DMS153 treated with DMSO at 0.1 percent for 48 hours (cell line): ENCODE results near the gene NINJ2.
A peak's percentile ranks its signal among the peaks of the same experiment; 100 is the strongest.

ENCODE experiments used
- DNase-seq: peaks from one replicate; lab custom pipeline; 2025; ENCODE audit not compliant: unreplicated experiment; lab: John Stamatoyannopoulos, UW

The NINJ2 gene

DNA sequence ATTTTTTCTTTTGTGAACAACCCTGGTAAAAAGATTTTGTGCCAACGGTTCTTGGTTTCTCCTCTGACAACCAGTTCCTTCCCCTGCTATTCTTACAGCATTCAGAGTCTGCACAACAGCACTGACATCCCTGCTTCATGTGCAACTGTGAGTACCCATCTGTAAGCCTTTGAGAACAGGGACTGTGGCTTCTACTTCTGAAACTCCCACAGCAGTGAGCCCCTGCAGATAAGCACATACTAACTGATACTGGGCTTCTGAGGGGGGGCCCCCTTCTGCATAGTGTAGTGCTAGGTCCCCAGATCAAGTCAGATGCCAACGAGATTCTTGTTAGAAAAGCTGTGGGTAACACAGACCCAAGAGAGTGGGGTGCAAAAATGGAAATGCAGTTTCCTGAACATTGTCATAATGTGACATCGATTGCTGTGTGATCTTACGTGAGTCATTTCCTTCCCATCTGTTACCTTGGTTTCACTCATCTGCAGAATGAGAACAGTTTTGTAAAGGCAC is 11.1 kb upstream of the NINJ2 start:
- no peak for DNase-seq

DNA sequence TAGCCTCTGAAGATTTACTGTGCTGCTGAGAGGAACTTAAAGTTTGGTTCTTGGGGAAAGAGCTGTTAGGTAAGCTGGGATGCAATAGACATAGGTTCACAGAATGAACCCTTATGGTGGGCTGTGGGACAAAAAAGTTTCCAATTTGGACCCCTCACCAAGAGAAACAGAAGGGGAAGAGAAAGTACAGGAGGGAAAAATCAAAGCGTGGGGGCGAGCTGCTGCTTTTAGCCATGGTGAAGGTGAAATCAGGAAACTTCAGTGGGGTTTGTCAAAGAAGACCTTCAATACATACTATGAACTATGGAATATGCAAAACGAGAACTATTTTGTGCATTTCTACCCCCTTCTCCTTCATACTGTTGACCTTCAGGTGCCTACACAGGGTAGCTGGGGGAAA is 10.6 kb upstream of the NINJ2 start:
- no peak for DNase-seq

DNA sequence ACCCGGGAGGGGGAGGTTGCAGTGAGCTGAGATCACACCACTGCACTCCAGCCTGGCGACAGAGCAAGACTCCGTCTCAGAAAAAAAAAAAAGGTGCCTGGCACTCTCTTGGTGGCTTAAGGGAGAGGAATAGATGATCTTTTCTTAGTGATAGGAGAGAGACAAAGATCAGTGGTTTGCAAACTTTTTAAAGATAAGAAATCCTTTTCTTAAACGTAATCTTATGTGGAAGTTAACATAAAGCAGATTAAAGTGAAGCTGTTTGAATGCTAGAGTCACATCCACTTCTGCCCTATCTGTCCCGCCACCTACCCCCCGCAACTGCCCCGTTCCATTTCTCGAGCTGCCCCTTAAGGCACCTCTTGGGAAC is 6.3 kb upstream of the NINJ2 start:
- DNase-seq: no peak

DNA sequence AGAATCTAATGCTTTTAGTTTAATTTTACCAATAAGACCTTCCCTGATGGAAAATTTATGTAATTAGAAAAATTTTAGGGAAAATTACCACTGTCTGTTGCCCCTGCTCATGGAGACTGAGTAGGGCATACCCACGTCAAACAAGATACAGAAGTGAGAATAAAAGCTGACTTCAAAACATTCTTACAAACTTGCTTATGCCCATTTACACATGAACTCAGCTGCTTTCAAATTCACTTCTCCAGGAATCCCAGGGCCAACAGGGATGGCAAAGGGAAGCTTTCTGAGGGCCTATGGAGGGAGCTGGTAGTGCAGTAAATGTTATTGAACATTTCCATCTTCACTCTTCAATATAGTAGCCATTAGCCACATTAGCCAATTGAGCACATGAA is 4.8 kb upstream of the NINJ2 start:
- no peak for DNase-seq

DNA sequence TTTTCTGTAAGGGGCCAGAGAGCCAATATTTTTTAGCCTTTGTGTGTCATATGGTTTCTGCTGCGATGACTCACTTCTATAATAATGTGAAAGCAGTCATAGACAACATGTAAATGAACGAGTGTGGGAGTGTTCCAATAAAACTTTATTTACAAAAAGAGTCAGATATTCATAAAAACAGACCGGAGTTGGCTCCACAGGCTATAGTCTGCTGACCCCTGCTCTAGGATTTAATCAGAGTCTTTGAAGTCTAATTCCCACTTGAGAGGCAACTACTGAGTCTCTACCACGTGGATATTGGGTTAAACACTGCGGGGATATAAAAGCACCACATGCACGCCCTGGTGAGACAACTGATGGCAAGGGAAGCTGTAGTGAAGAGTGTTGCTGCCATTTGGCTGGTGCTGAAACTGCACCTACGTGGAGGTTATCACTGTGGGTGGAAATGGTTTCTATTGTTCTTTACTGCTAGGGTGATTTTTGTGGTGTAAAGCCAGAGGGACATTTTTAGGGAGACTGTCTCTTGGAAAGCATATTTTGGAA is 3.6 kb upstream of the NINJ2 start:
- no peak for DNase-seq

DNA sequence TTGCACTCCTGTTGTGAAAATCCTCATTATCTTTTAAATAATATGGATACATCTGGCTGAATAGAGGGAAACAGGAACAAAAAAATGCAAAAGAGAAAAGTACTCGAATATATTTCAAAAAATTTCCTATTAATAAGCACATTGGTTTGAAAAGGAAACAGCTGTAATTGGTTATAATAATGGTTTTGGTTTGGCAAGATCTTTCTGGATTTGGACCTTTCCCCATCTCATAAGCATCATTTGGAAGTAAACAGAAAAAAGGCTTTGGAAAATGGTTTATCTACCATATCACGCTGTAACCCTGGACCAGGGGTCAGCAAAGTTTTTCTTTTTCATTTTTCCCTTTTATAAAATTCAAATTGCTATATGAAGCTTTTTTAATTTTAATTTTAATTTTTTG is 2.8 kb upstream of the NINJ2 start:
- DNase-seq: no peak

DNA sequence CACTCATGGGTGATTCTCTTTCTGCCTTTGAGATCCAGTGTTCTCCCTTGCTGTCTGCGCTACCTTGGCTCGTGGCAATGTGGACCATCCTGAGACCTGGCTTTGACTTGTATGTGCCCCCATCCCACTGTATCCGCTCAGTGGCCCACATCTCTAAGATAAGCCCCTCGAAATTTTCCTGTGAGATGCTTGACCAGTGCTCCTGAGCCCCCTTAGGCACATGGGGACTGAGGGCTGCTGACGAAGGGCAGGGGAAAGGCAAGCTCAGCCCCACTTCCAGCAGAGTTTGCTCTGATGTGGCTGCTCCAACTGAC is 1.5 kb upstream of the NINJ2 start:
- no peak for DNase-seq

DNA sequence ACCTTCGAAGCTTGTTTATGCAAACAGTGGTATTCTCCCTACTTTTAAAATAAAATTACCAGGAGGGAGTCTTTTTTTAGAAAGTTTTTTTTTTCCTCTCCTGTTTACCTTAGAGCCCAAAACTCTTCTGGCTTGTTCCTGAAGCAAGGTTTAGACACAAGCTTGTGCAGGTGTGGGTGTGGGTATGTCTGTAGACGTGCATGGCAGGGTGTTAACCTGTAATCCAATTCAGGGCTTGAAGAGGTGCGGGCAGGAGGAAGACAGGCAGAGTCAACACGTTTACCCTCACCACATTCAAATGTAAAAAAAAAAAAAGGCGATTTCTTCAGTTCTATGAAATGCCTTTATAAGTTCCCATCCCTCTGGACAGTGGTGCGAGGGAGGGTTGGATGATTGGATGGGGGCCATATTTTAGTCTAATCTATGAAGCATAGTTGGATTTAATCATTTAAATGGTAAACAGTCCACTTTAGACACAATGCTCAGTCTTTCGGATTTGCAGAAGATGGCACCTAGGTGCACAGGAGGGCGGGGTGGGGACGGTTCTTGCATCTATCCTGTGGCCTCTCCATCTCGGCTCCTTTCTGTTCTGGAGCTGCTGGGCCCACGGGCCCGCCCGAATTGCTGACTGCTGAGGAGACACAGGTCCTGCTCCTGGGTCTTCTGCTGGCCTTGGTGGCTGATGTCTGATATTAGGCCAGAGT is 982 bp upstream of the NINJ2 start:
- no peak for DNase-seq

DNA sequence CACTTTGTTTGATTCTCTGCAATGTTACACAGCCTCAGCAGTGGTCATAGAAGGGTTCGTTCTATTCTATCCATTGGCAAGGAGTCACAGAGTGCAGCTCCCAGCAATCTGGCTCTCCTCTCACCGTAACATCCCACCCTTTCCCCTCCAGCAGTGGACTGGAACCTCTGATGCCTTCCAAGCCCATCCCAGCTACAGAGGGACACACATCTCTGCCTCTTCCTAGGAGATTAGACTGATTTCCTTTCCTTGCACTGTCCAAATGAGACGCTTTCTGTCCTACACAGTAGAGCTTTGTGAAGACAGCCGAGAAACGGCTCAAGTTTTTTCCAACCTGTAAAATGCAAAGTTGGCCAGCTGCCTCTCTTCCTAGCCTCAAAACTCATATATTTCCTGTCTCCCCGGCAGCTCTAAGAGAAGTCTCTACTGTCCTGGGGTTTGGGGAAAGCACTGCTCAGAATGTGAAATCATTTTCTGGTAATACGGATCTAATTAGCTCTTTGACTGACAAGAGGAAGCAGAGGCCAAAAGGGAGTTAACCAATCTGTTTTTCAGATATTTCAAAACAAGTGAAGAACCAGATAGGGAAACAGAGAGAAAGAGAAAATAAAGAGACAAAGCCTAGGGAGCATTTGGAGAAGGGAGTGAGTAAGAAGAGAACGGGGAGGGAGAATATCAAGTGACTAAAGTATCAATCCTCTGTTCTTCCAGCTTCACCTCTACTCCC is 516 bp downstream of the NINJ2 start:
- DNase-seq: no peak

DNA sequence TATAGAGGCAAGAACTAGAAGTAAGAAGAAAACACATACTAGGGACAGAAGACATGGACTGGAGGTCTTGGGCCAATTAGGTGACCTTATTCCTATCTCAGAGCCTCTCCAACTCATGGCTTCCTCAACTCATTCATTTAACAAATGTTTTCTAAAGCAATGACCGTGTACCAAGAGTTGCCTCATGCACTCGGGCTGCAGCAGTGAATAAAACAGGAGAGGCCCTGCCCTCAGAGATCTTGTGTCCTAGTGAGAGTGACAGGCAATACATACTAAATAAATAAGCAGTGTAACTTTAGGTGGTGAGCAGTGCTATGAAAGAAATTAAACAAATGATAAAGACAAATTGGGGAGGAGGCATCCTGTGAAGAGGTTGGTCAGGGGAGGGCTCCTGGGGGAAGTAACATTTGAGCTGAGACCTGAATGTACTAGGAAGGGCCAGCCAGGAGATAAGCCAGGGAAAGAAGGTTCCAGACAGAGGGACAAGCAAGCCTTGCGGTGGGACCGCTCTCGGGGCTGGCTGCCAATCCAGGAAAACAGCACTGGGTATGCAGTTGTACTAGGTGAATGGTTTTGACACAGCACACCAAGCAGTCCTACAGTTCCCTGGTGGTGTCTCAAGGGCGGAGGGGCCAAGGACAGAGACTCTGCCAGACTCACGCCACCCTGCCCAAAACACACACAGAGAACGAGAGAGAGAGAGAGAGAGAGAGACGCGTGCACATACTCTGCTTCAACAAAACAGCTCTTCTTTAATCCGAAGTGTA is 1.3 kb downstream of the NINJ2 start:
- no peak for DNase-seq

DNA sequence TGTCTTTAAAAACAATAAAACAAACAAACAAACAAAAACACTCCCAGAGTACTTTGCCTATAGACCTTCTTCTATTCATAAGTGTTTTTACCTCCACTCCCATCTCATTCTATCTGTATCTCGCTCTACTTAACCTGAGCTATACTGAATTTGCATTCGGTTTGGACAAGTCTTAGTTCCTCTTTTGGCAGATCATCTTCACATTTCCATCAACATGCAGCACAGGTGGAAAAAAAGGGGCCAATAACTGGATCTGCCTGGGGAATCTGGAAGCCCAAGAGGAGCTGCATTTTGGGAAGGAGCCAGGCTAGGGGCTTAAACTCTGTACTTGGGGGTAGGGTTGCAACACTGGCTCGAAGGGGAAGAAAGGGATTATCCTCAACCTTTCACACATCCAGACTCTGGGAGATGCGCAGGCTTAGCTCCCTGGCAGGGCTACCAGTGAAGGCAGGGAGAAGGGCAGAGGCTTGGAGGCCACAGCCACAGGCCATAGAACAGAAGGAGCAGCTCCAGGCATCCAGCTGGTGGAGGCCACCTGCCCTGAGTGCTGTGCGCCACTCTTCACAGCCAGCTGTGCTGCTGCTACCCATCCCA is 4.1 kb downstream of the NINJ2 start:
- DNase-seq: no peak

DNA sequence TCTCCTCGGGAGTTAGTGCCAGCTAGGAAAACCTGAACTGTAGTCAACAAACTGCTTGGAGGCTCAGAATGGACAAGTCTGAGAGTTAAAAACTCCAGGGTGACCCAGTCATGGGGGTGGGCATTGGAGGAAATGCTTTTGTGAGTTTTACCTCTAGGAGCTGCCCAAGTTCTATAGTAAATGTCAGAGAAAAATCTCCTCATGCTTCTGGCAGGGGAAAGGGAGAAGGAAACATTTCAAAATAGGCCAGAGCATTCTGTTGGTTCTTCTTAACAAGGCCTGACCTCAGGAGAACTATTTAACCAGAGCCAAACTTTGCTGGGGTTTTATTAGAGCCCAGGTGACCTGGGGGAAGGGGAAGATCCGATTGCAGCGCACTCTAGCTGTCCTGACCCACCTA is 12.3 kb downstream of the NINJ2 start:
- no peak for DNase-seq

DNA sequence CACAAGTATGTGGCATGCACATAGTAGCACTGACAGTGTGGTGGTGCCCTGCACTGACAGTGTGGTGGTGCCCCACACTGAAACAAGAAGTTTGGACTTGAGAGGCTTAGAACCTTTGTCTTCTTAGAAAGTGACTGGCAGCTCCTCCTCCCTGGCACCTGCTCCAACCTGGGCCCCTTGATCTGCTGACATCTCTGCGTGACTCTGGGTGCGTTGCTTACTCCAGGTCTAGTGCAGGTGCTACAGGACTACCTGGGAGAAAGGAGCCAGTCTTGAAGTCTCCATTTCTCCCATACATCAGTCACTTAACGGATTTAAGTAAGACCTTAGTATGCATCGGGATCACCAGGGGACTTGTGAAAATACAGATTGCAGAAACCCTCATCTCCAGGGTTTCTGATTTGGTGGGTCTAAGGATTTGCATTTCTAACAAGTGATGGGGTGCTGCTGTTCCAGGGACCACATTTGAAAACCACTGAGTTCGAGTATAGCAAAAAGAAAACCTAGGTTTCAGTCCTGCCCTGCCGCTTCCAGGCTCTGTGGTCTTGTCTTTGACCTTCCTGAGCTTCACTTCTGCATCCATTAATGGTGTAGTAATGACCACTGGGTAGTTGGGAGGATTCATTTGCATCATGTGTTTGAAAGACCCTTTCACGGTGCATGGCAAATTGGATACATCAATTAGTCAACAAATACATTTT is 15.7 kb downstream of the NINJ2 start:
- DNase-seq: no peak

DNA sequence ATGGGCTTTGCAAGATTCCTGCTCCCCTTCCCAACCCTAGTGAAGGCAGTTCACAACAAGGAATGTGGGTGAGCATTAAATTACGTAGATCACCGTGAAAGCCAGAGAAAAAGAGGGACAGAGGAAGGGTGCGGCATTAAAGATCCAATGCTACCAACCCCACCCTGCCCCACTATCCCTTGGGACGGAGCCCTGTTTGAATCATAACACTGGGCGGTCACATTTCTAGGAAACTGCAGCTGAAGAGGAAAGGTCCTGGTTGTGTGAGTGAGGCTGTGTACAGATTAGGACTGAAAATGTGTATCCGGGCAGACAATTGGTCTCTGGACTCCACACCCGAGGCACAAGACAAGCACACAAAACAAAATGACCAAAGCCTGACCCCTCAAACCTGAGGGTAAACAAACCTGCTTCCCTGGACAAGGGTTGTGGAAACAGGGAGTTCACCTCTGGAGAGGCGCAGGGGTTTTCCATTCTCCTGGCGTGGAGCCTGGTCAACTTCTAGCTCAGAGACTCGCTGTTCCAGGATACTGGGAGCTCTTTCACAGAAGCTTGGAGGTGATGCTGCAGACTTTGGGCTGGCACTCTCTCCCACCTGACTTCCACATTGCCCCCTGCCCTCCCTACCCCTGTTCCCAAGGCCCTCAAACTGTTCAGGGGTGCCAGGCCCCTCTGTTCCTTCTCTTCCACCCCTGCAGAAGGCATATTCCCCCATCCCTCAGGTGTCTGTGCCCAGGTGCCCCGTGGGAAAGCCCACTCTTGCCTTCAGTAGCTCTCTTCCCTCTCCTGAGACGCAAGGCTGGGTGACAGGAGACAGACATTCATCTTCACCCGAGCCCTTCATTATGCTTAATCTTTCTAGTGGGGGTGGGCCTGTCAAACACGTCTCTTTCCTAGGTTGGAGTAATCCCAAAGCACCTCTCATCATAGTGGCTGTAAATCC is 16.5 kb downstream of the NINJ2 start:
- DNase-seq: no peak

DNA sequence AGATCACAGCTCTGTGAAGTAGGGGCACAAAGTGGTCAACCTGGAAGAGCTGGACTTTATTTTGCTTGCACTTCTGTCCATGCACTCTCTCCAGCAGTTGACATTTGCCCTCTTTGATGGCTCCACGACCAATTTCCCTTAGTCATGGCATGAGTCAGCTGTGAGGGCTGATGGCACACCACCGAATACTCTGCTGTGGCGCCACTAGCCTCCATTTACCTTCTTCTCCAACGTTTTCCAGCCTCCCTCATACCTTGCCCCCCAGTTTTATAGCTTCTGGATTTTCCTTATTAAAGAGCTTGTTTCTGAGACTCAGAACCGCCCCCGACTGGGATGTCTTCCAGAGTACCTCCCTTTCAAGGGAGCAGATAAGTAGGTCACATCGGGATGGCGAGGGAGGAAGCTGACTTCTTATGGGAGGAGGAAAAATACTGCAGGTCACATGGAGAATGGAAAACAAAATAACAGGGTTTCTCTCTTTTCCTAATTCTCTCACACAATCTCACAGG is 17.6 kb downstream of the NINJ2 start:
- no peak for DNase-seq

DNA sequence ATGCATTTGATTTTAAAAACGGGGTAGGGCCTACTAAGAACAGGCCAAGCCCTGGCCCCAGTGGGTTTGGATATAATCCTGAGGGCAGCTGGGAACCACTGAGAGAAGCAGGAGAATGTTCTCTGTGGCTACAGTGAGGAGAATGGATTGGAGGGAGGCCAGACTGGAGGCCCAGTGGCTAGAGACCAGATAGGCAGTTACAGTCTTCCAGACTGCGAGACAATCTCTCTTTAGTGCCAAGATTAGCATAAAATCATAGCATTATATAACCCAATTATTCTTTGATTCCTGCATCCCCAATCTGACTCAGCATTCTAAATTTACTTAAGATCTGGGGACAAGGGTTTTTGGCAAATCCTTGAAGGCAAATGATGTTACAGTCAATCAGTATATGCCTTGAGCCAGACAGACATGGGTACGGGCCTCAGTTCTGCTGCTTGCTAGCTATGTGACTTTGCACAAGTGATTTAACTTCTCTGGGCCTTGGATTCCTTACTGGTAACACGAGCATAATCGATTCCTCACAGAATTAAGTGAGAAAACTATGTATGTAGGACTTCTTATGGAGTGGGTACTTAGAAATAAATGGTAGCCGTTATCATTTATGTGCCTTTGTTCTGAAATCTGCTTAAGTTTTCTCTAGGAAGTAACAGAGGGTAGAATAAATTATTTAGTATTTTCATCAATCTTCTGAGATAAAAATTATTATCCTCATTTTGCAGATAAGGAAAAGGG is 18.3 kb downstream of the NINJ2 start:
- DNase-seq: no peak

DNA sequence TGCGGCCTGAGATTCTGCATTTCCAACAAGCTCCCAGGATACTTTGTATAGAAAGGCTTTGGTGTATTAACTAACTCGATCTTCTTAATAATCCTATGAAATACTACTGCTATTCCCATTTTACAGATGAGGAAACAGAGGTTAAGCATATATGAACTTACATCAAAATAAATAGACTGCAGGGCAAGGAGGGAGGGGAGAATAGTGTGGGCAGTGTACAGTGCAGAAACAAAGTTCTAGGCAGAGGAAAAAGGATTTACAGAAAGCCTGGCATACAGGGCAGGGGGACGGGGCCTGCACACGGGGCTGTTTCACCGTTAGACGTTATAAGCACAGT is 19.0 kb downstream of the NINJ2 start:
- no peak for DNase-seq

DNA sequence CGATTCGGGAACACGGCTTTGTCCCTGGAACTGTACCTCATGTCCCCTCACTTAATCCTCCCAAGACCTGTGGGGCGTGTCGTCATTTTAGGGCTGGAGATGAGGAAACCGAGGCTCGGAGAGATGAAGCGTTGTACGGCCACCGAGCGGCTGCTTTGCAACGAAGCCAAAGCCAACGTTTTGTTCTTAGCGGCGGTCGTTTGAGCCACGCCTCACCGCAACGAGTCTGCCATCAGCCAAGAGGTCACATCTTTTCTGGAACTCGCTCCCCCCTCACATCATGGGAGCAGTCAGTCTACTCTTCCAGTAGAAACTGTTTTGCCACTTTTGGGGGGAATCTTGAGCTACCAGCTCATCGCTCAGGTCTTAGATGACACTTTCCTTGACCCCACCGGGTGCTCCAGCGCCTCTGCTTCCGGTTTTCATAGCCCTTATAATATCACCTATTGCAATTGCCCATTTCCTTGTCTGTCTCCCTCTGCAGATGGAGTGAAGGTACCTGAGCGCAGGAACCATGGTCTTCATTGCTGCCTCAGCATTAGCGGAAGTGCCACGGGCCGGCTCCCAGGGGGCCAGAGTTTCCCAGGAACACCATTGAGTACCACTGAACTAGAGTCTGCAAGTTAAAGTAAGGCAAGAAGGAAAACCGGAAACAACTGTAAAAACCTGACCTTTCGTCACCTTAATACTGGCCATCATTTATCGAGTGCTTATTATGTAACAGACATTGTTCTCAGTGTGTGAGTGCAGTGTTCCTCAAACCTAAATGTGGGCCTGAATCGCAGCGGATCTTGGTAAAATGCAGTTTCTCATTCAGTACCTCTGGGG is 19.6 kb downstream of the NINJ2 start:
- DNase-seq: peak; percentile 79
